VCaP (cell line): Measurements from ENCODE around the gene NFE2L2.
A peak's percentile ranks its signal among the peaks of the same experiment; 100 is the strongest.
"Not testable (repeated sequence)": the region's sequence is repeated elsewhere in the genome, so short reads cannot be mapped to it uniquely, and the experiment has no call there.

ENCODE experiments used
- H3K27ac ChIP-seq: fragments of 450-650 bp; 2 replicates; pipeline ENCODE4 v1.5.1; 2017
- CTCF ChIP-seq: fragments of 450-650 bp; conservative IDR thresholded peaks from 2 replicates; pipeline ENCODE4 v1.5.1; 2017; ENCODE audit warnings: mild to moderate bottlenecking, moderate library complexity

The NFE2L2 gene

GRCh38 chr2:177229442-177230242 lies 34.9 kb downstream of the NFE2L2 start:
- no peak for TF ChIP-seq CTCF
- no peak overlapping the region for H3K27ac ChIP-seq

- H3K27ac ChIP-seq: no peak overlapping the region
- TF ChIP-seq CTCF: no peak
Observed at GRCh38 chr2:177225965-177226360, 38.6 kb downstream of the NFE2L2 start.

- H3K27ac ChIP-seq: not testable (repeated sequence)
Observed at GRCh38 chr2:177223436-177223835, 41.1 kb downstream of the NFE2L2 start.

- no peak for TF ChIP-seq CTCF
- H3K27ac ChIP-seq: no peak overlapping the region
Observed at GRCh38 chr2:177221970-177222369, 42.6 kb downstream of the NFE2L2 start.

GRCh38 chr2:177221534-177221933 lies 43.0 kb downstream of the NFE2L2 start:
- no peak overlapping the region for H3K27ac ChIP-seq
- TF ChIP-seq CTCF: no peak

GRCh38 chr2:177219787-177220186 lies 44.7 kb downstream of the NFE2L2 start:
- H3K27ac ChIP-seq: not testable (repeated sequence)

GRCh38 chr2:177217247-177217843 lies 47.2 kb downstream of the NFE2L2 start:
- no peak overlapping the region for H3K27ac ChIP-seq
- TF ChIP-seq CTCF: no peak

GRCh38 chr2:177212891-177213856 lies 51.4 kb downstream of the NFE2L2 start:
- H3K27ac ChIP-seq: peak overlapping the region; percentile 97
- no peak for TF ChIP-seq CTCF
